Activated CD4-positive, alpha-beta memory T cell treated with anti-CD3 and anti-CD28 coated beads for 36 hours (primary cell): ENCODE results near the gene COL6A2. TPM values are rescaled to one million over a fixed set of nuclear protein-coding genes. Genes with fewer than 3 reads are reported as not detected.
"Not testable (repeated sequence)": the region's sequence is repeated elsewhere in the genome, so short reads cannot be mapped to it uniquely, and the experiment has no call there.

Experiments
- CTCF ChIA-PET: fragments of 350-600 bp; sonication (Branson Sonifier 250); formaldehyde crosslinking; loops from one replicate; lab custom pipeline; 2021; ENCODE audit warnings: antibody characterized with exemption, inconsistent platforms; lab: Charles Lee
- POLR2A ChIA-PET: fragments of 350-600 bp; sonication (Branson Sonifier 250); formaldehyde crosslinking; loops from one replicate; lab custom pipeline; 2021; ENCODE audit warnings: antibody characterized with exemption; lab: Charles Lee
- DNase-seq: peaks from one replicate; pipeline ENCODE4 v3.0.0-alpha.2; 2020
- H3K27ac Mint-ChIP-seq: one replicate; pipeline ENCODE4 v1.8.0; 2021; ENCODE audit warnings: mixed read lengths
- H3K27me3 Mint-ChIP-seq: one replicate; pipeline ENCODE4 v1.8.0; 2021; ENCODE audit warnings: mixed read lengths
- H3K36me3 Mint-ChIP-seq: one replicate; pipeline ENCODE4 v1.8.0; 2021; ENCODE audit warnings: mixed read lengths
- H3K4me1 Mint-ChIP-seq: one replicate; pipeline ENCODE4 v1.8.0; 2021; ENCODE audit warnings: low read depth, mixed read lengths
- H3K4me3 Mint-ChIP-seq: one replicate; pipeline ENCODE4 v1.8.0; 2021; ENCODE audit warnings: mild to moderate bottlenecking, mixed read lengths
- H3K9me3 Mint-ChIP-seq: one replicate; pipeline ENCODE4 v1.8.0; 2021; ENCODE audit warnings: mixed read lengths
- intact Hi-C: fragments of 100-400 bp; cut with micrococcal nuclease; formaldehyde crosslinking; loops from one replicate; pipeline ENCODE4 v1.15.1; 2023
- total RNA-seq, 2 experiments: library from RNA; stranded (reverse); gene quantifications; one replicate each; pipeline ENCODE4 v1.2.3, GENCODE V29; 2021

COL6A2 gene
- total RNA-seq, 2 experiments from 2014 or later, result 4.3 to 4.8 TPM

DNA sequence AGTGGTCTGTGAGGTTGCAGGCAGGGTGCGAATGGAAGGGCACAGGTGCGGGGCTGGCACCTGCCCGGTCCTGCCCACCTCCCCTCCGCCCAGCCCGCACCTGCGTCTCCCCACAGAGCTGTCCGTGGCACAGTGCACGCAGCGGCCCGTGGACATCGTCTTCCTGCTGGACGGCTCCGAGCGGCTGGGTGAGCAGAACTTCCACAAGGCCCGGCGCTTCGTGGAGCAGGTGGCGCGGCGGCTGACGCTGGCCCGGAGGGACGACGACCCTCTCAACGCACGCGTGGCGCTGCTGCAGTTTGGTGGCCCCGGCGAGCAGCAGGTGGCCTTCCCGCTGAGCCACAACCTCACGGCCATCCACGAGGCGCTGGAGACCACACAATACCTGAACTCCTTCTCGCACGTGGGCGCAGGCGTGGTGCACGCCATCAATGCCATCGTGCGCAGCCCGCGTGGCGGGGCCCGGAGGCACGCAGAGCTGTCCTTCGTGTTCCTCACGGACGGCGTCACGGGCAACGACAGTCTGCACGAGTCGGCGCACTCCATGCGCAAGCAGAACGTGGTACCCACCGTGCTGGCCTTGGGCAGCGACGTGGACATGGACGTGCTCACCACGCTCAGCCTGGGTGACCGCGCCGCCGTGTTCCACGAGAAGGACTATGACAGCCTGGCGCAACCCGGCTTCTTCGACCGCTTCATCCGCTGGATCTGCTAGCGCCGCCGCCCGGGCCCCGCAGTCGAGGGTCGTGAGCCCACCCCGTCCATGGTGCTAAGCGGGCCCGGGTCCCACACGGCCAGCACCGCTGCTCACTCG, 34.1 kb downstream of the COL6A2 start:
- Mint-ChIP-seq H3K4me1 (no peaks in the 10 kb centered on the region), H3K9me3 (no peaks in the 10 kb centered on the region), H3K36me3 (no peaks in the 10 kb centered on the region), H3K4me3 (no peak overlapping the region), H3K27ac (no peak overlapping the region), H3K27me3 (no peaks in the 10 kb centered on the region)
- POLR2A ChIA-PET, result no interaction called here
- DNase-seq, result no peak
- CTCF ChIA-PET, result no interaction called here
- intact Hi-C loops, result no loop called here

GRCh38 chr21:46135782-46136395, 38.0 kb downstream of the COL6A2 start:
- ChIA-PET CTCF (no interaction called here), POLR2A (no interaction called here)
- H3K9me3 Mint-ChIP-seq, result no peaks in the 10 kb centered on the region
- H3K4me3 Mint-ChIP-seq, result no peak overlapping the region
- intact Hi-C loops, result no loop called here
- no peak for DNase-seq
- H3K36me3 Mint-ChIP-seq, result no peaks in the 10 kb centered on the region
- H3K27me3 Mint-ChIP-seq, result peaks cover 2% of the 10 kb centered on the region
- H3K27ac Mint-ChIP-seq, result no peak overlapping the region
- no peaks in the 10 kb centered on the region for H3K4me1 Mint-ChIP-seq

- H3K27ac Mint-ChIP-seq, result no peak overlapping the region
- intact Hi-C loops, result no loop called here
- H3K9me3 Mint-ChIP-seq, result no peaks in the 10 kb centered on the region
- H3K27me3 Mint-ChIP-seq, result peaks cover 2% of the 10 kb centered on the region
- H3K4me3 Mint-ChIP-seq, result no peak overlapping the region
- POLR2A ChIA-PET, result no interaction called here
- DNase-seq, result no peak
- CTCF ChIA-PET, result no interaction called here
- no peaks in the 10 kb centered on the region for H3K36me3 Mint-ChIP-seq
- no peaks in the 10 kb centered on the region for H3K4me1 Mint-ChIP-seq
These were observed 38.9 kb downstream of the COL6A2 start for GRCh38 chr21:46136739-46137349.

- no peak for DNase-seq
- intact Hi-C loops, result no loop called here
- H3K27ac Mint-ChIP-seq, result no peak overlapping the region
These were observed 40.0 kb downstream of the COL6A2 start for GRCh38 chr21:46137908-46138307.

GRCh38 chr21:46138383-46138970, 40.6 kb downstream of the COL6A2 start:
- intact Hi-C loops, result no loop called here
- Mint-ChIP-seq H3K4me3 (no peak overlapping the region), H3K36me3 (no peaks in the 10 kb centered on the region), H3K9me3 (peaks cover 5% of the 10 kb centered on the region), H3K27me3 (peaks cover 2% of the 10 kb centered on the region), H3K27ac (no peak overlapping the region), H3K4me1 (peaks cover 1% of the 10 kb centered on the region)
- CTCF ChIA-PET, result no interaction called here
- POLR2A ChIA-PET, result no interaction called here
- DNase-seq, result no peak

More at GRCh38 chr21:46137908-46138307, 40.0 kb downstream of the COL6A2 start:
- Mint-ChIP-seq H3K4me1 (no peaks in the 10 kb centered on the region), H3K4me3 (no peak overlapping the region), H3K27me3 (peaks cover 2% of the 10 kb centered on the region), H3K9me3 (peaks cover 5% of the 10 kb centered on the region), H3K36me3 (no peaks in the 10 kb centered on the region)
- ChIA-PET POLR2A (no interaction called here), CTCF (no interaction called here)

- peaks cover 9% of the 10 kb centered on the region for H3K4me1 Mint-ChIP-seq
- no peaks in the 10 kb centered on the region for H3K36me3 Mint-ChIP-seq
- H3K9me3 Mint-ChIP-seq, result peaks cover 5% of the 10 kb centered on the region
- intact Hi-C loops, result loop anchor here (5.0 kb wide), 1 partner anchor 318 kb away; the partner anchor contains the start of gene DIP2A
- peaks cover 2% of the 10 kb centered on the region for H3K27me3 Mint-ChIP-seq
- no peak for DNase-seq
- ChIA-PET CTCF (no interaction called here), POLR2A (no interaction called here)
- no peak overlapping the region for H3K4me3 Mint-ChIP-seq
- H3K27ac Mint-ChIP-seq, result no peak overlapping the region
These were observed 41.8 kb downstream of the COL6A2 start for GRCh38 chr21:46139686-46140085.

DNA sequence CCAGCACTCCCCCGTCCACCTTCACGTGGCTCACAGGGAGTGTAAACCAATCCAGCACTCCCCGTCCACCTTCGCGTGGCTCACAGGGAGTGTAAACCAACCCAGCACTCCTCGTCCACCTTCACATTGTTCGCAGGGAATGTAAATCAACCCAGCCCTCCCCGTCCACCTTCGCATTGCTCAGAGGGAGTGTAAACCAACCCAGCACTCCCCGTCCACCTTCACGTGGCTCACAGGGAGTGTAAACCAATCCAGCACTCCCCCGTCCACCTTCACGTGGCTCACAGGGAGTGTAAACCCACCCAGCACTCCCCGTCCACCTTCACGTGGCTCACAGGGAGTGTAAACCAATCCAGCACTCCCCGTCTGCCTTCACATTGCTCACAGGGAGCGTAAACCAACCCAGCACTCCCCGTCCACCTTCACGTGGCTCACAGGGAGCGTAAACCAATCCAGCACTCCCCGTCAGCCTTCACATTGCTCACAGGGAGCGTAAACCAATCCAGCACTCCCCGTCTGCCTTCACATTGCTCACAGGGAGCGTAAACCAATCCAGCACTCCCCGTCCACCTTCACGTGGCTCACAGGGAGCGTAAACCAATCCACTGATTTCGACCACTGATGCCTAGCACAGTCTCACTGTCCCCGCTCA, 42.6 kb downstream of the COL6A2 start:
- intact Hi-C loops, result loop anchor here (5.0 kb wide), 1 partner anchor 317 kb away; the partner anchor contains the start of gene DIP2A
- DNase-seq, CTCF ChIA-PET, H3K27ac Mint-ChIP-seq, H3K9me3 Mint-ChIP-seq, H3K36me3 Mint-ChIP-seq, H3K27me3 Mint-ChIP-seq, POLR2A ChIA-PET, H3K4me3 Mint-ChIP-seq: not testable (repeated sequence)
- peaks cover 11% of the 10 kb centered on the region for H3K4me1 Mint-ChIP-seq

DNA sequence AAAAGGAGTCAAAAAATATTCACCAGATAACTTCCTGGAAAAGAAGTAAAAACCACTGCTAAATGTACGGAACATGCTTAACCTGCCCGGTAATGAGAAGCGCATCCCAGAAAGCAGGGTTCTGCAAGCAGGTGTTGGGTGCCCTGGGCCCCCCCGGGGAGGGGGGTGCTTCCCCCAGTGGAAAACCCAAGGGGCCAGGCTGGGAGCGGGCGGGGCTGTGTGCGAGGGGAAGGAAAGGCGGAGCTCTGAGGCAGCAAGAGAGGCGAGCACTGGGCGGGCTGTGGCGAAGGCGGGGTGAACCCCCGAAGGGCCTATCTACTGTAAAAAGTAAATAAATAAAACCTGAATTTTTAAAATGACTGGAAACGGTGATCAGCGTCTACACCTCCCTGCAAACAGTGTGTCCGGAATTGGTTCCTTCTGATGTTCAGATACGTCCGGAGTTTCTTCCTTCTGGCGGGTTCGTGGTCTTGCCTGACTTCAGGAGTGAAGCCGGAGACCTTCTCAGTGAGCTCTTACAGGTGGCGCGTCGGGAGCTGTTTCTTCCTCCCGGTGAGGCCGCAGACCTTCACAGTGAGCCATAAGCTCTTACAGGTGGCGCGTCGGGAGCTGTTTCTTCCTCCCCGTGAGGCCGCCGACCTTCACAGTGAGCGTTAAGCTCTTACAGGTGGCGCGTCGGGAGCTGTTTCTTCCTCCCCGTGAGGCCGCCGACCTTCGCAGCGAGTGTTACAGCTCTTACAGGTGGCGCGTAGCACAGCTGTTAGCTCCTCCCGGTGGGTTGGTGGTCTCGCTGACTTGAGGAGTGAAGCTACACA, 44.1 kb downstream of the COL6A2 start:
- Mint-ChIP-seq H3K9me3 (peaks cover 5% of the 10 kb centered on the region), H3K36me3 (no peaks in the 10 kb centered on the region), H3K27me3 (peaks cover 2% of the 10 kb centered on the region), H3K4me3 (no peak overlapping the region), H3K4me1 (peaks cover 11% of the 10 kb centered on the region), H3K27ac (no peak overlapping the region)
- ChIA-PET POLR2A (no interaction called here), CTCF (interaction anchor here (0.9 to 2.9 kb wide), 3 partner anchors 89 to 170 kb away, joined by 3 to 30 read pairs (median 16); no protein-coding TSS in a partner anchor)
- intact Hi-C loops, result loop anchor here (2.0 to 5.0 kb wide), 2 partner anchors 183 to 315 kb away; partner anchors contain the start of genes DIP2A and PCNT
- DNase-seq, result no peak

DNA sequence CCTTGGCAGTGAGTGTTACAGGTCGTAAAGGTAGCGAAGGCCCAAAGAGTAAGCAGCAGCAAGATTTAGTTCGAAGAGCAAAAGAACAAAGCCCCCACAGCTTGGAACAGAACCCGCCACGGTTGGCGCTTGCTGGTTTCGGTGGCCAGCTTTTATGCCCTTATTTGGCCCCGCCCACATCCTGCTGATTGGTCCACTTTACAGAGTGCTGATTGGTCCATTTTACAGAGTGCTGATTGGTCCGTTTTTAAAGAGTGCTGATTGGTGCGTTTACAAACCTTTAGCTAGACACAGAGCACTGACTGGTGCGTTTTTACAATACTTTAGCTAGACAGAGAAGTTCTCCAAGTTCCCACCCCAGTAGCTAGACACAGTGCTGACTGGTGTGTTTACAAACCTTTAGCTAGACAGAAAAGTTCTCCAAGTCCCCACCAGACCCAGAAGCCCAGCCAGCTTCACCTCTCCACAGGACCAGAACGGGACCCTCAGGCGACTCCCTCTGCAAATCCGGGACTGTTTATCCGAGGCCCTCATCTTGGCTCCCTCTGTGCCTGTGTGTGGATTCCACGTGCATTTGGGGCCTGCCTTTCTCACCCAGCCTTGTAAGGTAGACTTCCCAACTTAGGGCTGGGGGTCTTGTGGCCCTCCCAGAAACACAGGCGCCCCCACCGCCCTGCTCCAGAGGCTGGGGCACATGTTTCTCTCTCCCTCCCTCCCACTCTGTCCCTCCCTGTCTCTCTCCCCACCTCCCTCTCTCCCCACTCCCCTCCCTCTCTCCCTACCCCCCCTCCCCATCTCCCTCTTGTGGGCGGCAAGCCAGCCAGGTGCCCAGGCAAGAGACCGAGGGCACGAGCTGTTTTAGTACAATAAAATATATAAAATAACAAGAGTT, 44.9 kb downstream of the COL6A2 start:
- Mint-ChIP-seq H3K36me3 (no peaks in the 10 kb centered on the region), H3K27ac (peak overlapping the region; percentile 45), H3K4me1 (peaks cover 11% of the 10 kb centered on the region), H3K27me3 (peaks cover 2% of the 10 kb centered on the region), H3K4me3 (no peak overlapping the region), H3K9me3 (peaks cover 5% of the 10 kb centered on the region)
- DNase-seq, result peak; percentile 48
- ChIA-PET CTCF (interaction anchor here (0.6 to 2.9 kb wide), 24 partner anchors 11 to 920 kb away, joined by 3 to 30 read pairs (median 4); partner anchors contain the start of genes COL6A1, DIP2A, LSS and MCM3AP), POLR2A (interaction anchor here (0.6 to 1.5 kb wide), 5 partner anchors 84 to 384 kb away, joined by 3 to 6 read pairs (median 4); no protein-coding TSS in a partner anchor)
- intact Hi-C loops, result loop anchor here (2.0 to 5.0 kb wide), 2 partner anchors 182 to 314 kb away; partner anchors contain the start of genes DIP2A and PCNT

DNA sequence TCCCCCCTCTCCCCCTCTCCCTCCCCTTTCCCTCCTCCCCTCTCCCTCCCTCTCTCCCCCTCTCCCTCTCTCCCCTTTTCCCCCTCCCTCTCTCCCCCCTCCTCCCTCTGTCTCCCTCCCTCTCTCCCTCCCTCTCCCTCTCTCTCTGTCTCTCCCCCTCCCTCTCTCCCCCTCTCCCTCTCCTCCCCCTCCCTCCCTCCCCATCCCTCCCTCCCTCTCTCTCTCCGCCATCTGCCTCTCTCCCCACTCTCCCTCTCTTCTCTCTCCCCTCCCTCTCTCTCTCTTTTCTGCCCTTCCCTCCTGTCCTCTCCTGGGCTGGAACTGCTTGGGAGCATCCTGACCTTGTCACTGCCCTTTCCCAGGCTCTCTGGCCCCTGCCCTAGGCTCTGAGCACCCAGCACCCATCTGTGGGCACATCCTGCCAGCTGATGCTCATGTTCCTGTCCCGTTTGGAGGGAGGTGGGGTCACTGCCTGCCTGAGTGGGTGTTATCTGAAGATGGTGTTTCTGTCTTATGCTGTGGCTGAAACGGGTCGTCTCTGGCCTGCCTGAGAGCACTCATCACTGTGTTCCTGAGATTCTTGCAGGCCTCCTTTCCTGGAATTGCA, 46.7 kb downstream of the COL6A2 start:
- Mint-ChIP-seq H3K36me3 (no peaks in the 10 kb centered on the region), H3K9me3 (peaks cover 5% of the 10 kb centered on the region), H3K27me3 (no peaks in the 10 kb centered on the region), H3K27ac (peak overlapping the region; percentile 58), H3K4me1 (peaks cover 11% of the 10 kb centered on the region), H3K4me3 (no peak overlapping the region)
- peak; percentile 36 for DNase-seq
- CTCF ChIA-PET, result interaction anchor here (1.4 to 2.9 kb wide), 8 partner anchors 9 to 181 kb away, joined by 3 to 30 read pairs (median 7); partner anchors contain the start of genes COL6A1, MCM3AP and YBEY
- intact Hi-C loops, result loop anchor here (1.0 to 5.0 kb wide), 4 partner anchors 40 to 313 kb away; partner anchors contain the start of genes DIP2A, LSS and SPATC1L
- POLR2A ChIA-PET, result interaction anchor here (0.7 to 1.4 kb wide), 2 partner anchors 171 to 264 kb away, joined by 3 to 6 read pairs; no protein-coding TSS in a partner anchor
